ENCODE data around the gene RNF145. TPM values are rescaled to one million over a fixed set of nuclear protein-coding genes. Genes with fewer than 3 reads are reported as not detected.

RNF145 gene
- total RNA-seq, 1 donor from 2014 or later: 67.8 TPM

GRCh38 chr5:159184858-159185381 is 24.4 kb downstream of the RNF145 start:
- H3K9me3 ChIP-seq: no peaks in the 10 kb centered on the region
- no peak overlapping the region for H3K4me3 ChIP-seq
- DNase-seq (ENCODE audit: extremely low spot score in 2 of 2): no peak
- no peaks in the 10 kb centered on the region for H3K36me3 ChIP-seq
- TF ChIP-seq POLR2A (IDR thresholded peaks at IDR 0.05) (no peak), CTCF (IDR thresholded peaks at IDR 0.05) (no peak), POLR2AphosphoS5 (IDR thresholded peaks at IDR 0.05; ENCODE audit: insufficient read depth in 1 of 2, low read depth in 1 of 2) (no peak)
- H3K27ac ChIP-seq: peak overlapping the region; percentile 40
- intact Hi-C loops (cut with DNase I): no loop called here
- peaks cover 60% of the 10 kb centered on the region for H3K4me1 ChIP-seq
- no peaks in the 10 kb centered on the region for H3K27me3 ChIP-seq

- Histone ChIP-seq H3K4me1 (peaks cover 67% of the 10 kb centered on the region), H3K36me3 (no peaks in the 10 kb centered on the region), H3K27ac (peak overlapping the region; percentile 40), H3K27me3 (no peaks in the 10 kb centered on the region), H3K9me3 (no peaks in the 10 kb centered on the region), H3K4me3 (no peak overlapping the region)
- no peak for TF ChIP-seq CTCF (IDR thresholded peaks at IDR 0.05)
- TF ChIP-seq POLR2AphosphoS5 (IDR thresholded peaks at IDR 0.05; ENCODE audit: insufficient read depth in 1 of 2, low read depth in 1 of 2): no peak
- no peak for TF ChIP-seq POLR2A (IDR thresholded peaks at IDR 0.05)
- DNase-seq (ENCODE audit: extremely low spot score in 2 of 2): no peak
- intact Hi-C loops (cut with DNase I): no loop called here
Measured at GRCh38 chr5:159184236-159184635, 25.1 kb downstream of the RNF145 start.

GRCh38 chr5:159183247-159183646 is 26.1 kb downstream of the RNF145 start:
- TF ChIP-seq POLR2AphosphoS5 (IDR thresholded peaks at IDR 0.05; ENCODE audit: insufficient read depth in 1 of 2, low read depth in 1 of 2) (no peak), POLR2A (IDR thresholded peaks at IDR 0.05) (no peak), CTCF (IDR thresholded peaks at IDR 0.05) (no peak)
- Histone ChIP-seq H3K4me3 (no peak overlapping the region), H3K27ac (peak overlapping the region; percentile 11), H3K4me1 (peaks cover 76% of the 10 kb centered on the region), H3K9me3 (no peaks in the 10 kb centered on the region), H3K36me3 (no peaks in the 10 kb centered on the region), H3K27me3 (no peaks in the 10 kb centered on the region)
- DNase-seq (ENCODE audit: extremely low spot score in 2 of 2): no peak
- intact Hi-C loops (cut with DNase I): no loop called here

- H3K27ac ChIP-seq: peak overlapping the region; percentile 11
Measured at GRCh38 chr5:159182691-159183090, 26.7 kb downstream of the RNF145 start.

More at GRCh38 chr5:159182691-159183090, 26.7 kb downstream of the RNF145 start:
- no peaks in the 10 kb centered on the region for H3K27me3 ChIP-seq
- H3K9me3 ChIP-seq: no peaks in the 10 kb centered on the region
- intact Hi-C loops (cut with DNase I): no loop called here
- no peak for TF ChIP-seq POLR2A (IDR thresholded peaks at IDR 0.05)
- no peak for TF ChIP-seq POLR2AphosphoS5 (IDR thresholded peaks at IDR 0.05; ENCODE audit: insufficient read depth in 1 of 2, low read depth in 1 of 2)
- TF ChIP-seq CTCF (IDR thresholded peaks at IDR 0.05): no peak
- H3K4me1 ChIP-seq: peaks cover 76% of the 10 kb centered on the region
- H3K4me3 ChIP-seq: no peak overlapping the region
- no peaks in the 10 kb centered on the region for H3K36me3 ChIP-seq
- no peak for DNase-seq (ENCODE audit: extremely low spot score in 2 of 2)
